ENCODE measurements around the gene C19orf12.

The C19orf12 gene

DNA sequence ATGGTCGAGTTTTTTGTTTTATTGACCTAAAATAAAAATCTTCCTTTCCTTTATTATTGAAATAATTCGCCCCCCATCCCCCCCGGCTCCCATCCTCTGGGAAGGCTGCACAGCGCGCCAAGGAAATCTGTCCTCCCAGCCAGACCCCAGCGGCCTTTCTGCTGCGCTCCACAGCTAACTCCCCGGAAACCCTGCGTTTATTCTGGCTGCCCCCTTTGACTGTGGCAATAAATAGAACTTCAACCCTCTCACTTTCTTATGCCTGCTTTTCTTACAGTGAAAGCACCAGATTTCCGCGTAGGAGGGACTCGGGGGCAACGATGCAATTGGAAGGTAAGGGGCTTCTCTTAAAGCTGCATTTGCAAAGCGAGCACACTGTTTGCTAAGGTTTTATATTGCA, 9.7 kb upstream of the C19orf12 start:
- H3K9ac ChIP-seq (ENCODE audit: low read length): no peak overlapping the region
- no peak overlapping the region for H3K27ac ChIP-seq (ENCODE audit: low read depth, low read length)
- H3F3A ChIP-seq (ENCODE audit: insufficient read depth): no peaks in the 10 kb centered on the region
- no peak overlapping the region for H3K4me2 ChIP-seq (ENCODE audit: low read depth, low read length, poor library complexity, severe bottlenecking)
- no peak for TF ChIP-seq EZH2phosphoT487 (conservative IDR thresholded peaks at IDR 0.05; ENCODE audit: low read length)
- TF ChIP-seq, protein P1, sequence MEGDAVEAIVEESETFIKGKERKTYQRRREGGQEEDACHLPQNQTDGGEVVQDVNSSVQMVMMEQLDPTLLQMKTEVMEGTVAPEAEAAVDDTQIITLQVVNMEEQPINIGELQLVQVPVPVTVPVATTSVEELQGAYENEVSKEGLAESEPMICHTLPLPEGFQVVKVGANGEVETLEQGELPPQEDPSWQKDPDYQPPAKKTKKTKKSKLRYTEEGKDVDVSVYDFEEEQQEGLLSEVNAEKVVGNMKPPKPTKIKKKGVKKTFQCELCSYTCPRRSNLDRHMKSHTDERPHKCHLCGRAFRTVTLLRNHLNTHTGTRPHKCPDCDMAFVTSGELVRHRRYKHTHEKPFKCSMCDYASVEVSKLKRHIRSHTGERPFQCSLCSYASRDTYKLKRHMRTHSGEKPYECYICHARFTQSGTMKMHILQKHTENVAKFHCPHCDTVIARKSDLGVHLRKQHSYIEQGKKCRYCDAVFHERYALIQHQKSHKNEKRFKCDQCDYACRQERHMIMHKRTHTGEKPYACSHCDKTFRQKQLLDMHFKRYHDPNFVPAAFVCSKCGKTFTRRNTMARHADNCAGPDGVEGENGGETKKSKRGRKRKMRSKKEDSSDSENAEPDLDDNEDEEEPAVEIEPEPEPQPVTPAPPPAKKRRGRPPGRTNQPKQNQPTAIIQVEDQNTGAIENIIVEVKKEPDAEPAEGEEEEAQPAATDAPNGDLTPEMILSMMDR (IDR thresholded peaks at IDR 0.05; ENCODE audit: insufficient read depth, low read length, poor library complexity, severe bottlenecking): no peak
- no peaks in the 10 kb centered on the region for H3K36me3 ChIP-seq (ENCODE audit: low read length)
- no peaks in the 10 kb centered on the region for H4K20me1 ChIP-seq (ENCODE audit: low read depth, low read length)
- no peaks in the 10 kb centered on the region for H3K27me3 ChIP-seq (ENCODE audit: low read length)
- no peaks in the 10 kb centered on the region for H3K9me2 ChIP-seq (replicated peaks; ENCODE audit: insufficient read depth, low read length)
- H2AFZ ChIP-seq (ENCODE audit: low read depth, low read length, severe bottlenecking): no peak overlapping the region
- H3K4me3 ChIP-seq (ENCODE audit: insufficient read depth, low read length, poor library complexity, severe bottlenecking): no peak overlapping the region
- no peaks in the 10 kb centered on the region for H3K9me3 ChIP-seq (ENCODE audit: insufficient read depth, low read length)
- H3K79me2 ChIP-seq (ENCODE audit: insufficient read depth, low read length): no peaks in the 10 kb centered on the region

DNA sequence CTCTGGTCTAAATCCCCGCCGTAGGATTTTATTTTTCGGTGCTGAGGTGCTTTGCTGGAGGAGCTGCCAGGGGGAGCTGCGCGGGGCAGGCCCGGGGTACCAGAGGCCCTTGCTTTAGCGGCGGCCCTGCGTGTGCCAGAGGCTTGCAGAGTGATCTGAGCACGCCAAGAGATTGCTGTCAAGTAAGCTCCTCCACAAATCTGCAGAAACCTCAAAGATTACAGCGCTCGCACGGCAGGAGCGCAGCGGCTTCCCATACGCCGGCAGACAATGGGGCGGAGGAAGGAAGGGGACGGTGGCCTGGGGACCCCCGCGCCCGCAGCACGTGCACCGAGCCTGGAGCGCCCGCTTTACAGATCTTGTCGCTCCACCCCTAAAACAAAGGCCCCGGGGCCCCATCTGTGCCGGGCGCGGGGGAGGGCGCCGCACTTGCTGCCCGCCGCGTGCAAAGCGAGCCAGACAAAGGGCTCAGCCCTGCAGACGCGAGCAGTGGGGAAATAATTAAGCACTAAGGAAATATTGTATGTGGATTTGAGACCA, 9.1 kb upstream of the C19orf12 start:
- Histone ChIP-seq H3K9me2 (replicated peaks; ENCODE audit: insufficient read depth, low read length) (no peaks in the 10 kb centered on the region), H3K9ac (ENCODE audit: low read length) (no peak overlapping the region), H3K4me2 (ENCODE audit: low read depth, low read length, poor library complexity, severe bottlenecking) (no peak overlapping the region), H3K4me3 (ENCODE audit: insufficient read depth, low read length, poor library complexity, severe bottlenecking) (no peak overlapping the region), H3K36me3 (ENCODE audit: low read length) (no peaks in the 10 kb centered on the region), H2AFZ (ENCODE audit: low read depth, low read length, severe bottlenecking) (no peak overlapping the region), H4K20me1 (ENCODE audit: low read depth, low read length) (no peaks in the 10 kb centered on the region), H3F3A (ENCODE audit: insufficient read depth) (no peaks in the 10 kb centered on the region), H3K9me3 (ENCODE audit: insufficient read depth, low read length) (no peaks in the 10 kb centered on the region), H3K79me2 (ENCODE audit: insufficient read depth, low read length) (no peaks in the 10 kb centered on the region), H3K27ac (ENCODE audit: low read depth, low read length) (no peak overlapping the region), H3K27me3 (ENCODE audit: low read length) (no peaks in the 10 kb centered on the region)
- no peak for TF ChIP-seq EZH2phosphoT487 (conservative IDR thresholded peaks at IDR 0.05; ENCODE audit: low read length)
- TF ChIP-seq, protein P1 (IDR thresholded peaks at IDR 0.05; ENCODE audit: insufficient read depth, low read length, poor library complexity, severe bottlenecking): no peak

DNA sequence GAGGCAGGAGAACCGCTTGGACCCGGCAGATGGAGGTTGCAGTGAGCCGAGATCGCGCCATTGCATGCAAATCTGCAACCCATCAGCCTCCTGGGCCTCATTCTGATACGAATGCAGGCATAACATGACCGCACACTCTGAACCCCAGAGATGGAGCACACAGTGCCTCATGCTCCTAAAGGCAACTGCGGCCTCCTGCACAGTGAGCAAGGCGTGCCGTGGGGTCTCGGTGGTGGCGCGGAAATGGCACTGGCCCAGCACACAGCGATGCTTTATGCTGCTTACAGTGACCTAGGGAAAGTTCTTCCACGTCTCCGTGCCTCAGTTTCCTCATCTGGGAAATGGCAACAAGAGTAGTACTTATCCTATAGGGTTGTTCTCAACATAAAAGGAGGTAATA, 2.0 kb upstream of the C19orf12 start:
- Histone ChIP-seq H3K79me2 (ENCODE audit: insufficient read depth, low read length) (peaks cover 9% of the 10 kb centered on the region; the same call in 1 of the 2 replicates), H3K27ac (ENCODE audit: low read depth, low read length) (no peak overlapping the region), H3K4me2 (ENCODE audit: low read depth, low read length, poor library complexity, severe bottlenecking) (no peak overlapping the region), H4K20me1 (ENCODE audit: low read depth, low read length) (no peaks in the 10 kb centered on the region), H3F3A (ENCODE audit: insufficient read depth) (0 out of 2 replicates have a peak, but pooled peaks cover 3% of the 10 kb centered on the region), H3K9me2 (replicated peaks; ENCODE audit: insufficient read depth, low read length) (no peaks in the 10 kb centered on the region), H3K27me3 (ENCODE audit: low read length) (no peaks in the 10 kb centered on the region), H3K36me3 (ENCODE audit: low read length) (no peaks in the 10 kb centered on the region), H3K9me3 (ENCODE audit: insufficient read depth, low read length) (no peaks in the 10 kb centered on the region), H3K9ac (ENCODE audit: low read length) (no peak overlapping the region), H2AFZ (ENCODE audit: low read depth, low read length, severe bottlenecking) (no peak overlapping the region), H3K4me3 (ENCODE audit: insufficient read depth, low read length, poor library complexity, severe bottlenecking) (no peak overlapping the region)
- TF ChIP-seq, protein P1 (IDR thresholded peaks at IDR 0.05; ENCODE audit: insufficient read depth, low read length, poor library complexity, severe bottlenecking): no peak
- TF ChIP-seq EZH2phosphoT487 (conservative IDR thresholded peaks at IDR 0.05; ENCODE audit: low read length): no peak
